NCI-H128 (cell line): Measurements from ENCODE around the gene GRID1.

ENCODE experiments used
- DNase-seq: peaks from one replicate; lab custom pipeline; 2025; ENCODE audit not compliant: unreplicated experiment; lab: John Stamatoyannopoulos, UW

The GRID1 gene

DNA sequence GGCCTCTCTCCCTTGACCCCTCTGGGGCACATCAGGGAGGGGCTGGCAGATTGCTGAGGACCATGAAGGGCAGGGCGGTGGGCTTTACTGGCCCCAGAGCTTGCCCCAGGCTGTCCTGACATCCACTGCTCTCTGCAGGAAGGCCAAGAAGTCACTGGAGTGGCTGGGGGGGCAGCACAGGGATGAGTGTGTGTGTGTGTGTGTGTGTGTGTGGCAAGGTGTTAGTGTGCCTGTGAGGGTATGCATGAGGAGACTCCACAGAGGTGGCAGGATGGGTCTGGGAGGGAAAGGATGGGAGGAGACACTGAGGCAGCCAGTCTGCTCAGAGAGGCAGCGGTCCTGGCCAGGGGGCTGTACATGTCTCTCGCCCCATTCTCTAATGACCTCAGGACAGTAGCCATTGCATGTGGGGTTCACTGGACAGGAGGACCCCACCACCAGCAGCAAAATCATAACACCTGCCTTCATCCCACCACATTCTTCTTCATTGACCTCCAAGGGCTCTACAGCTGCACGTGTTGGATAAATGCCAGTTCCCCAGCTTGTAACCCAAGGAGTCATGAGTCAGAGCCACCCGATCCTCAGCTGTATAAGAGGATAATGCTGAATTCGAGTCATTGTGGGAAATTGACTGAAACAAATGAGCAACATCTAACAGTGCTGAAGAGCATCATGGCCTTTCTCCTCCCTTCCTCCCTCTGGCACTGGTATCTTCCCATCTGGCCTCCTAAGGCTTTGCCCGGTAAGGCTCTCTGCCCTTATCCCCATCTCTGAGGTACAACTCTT, 720.5 kb downstream of the GRID1 start:
- DNase-seq: no peak

DNA sequence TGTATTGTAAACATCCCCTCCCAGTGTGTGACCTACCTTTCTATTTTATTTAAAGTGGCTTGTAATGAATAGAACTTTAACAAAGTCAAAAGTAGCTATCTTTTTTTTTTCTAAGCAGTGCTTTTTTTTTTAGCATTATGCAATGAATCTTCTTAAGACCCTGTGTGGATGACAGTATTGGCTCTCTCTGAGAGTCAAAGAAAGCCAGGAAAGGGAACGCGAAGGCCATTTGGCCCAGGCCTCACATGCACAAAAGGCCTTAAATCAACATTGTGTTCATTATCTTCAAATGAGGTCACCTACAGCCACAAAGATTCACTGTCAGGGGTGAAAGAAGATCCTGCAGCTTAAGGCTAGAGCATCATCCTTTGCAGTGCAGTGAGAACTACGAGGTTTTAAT, 721.5 kb downstream of the GRID1 start:
- no peak for DNase-seq

DNA sequence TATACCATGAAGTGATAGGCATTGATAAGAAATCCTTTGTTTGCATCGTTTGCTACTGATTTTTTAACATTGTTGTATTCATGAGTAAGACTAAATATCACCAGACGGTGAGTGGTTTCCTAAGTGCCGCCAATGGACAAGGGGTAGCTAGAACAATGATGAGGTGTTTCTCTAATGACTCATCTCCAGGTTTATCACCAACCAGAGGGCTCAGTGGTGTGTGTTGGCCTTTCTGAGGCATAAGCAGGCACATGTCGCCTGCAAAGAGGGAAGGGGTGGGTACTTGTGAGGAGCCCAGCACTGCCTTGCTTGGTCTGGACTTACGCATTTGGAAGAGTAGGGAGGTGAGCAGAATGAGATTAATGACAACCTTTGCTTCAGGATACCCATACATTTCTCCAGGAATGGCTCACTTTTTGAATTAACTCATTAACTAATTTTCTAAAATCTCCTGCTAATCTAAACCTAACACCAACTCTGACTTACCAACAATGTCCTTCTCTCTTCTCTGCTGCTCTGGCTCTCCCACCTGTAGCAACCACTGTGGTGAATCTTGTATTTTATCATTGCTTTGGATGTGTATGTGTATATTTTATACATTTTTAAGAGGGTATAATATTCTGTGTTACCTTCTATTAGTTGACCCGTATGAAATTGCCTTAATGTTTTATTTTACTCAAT, 722.6 kb downstream of the GRID1 start:
- DNase-seq: no peak

DNA sequence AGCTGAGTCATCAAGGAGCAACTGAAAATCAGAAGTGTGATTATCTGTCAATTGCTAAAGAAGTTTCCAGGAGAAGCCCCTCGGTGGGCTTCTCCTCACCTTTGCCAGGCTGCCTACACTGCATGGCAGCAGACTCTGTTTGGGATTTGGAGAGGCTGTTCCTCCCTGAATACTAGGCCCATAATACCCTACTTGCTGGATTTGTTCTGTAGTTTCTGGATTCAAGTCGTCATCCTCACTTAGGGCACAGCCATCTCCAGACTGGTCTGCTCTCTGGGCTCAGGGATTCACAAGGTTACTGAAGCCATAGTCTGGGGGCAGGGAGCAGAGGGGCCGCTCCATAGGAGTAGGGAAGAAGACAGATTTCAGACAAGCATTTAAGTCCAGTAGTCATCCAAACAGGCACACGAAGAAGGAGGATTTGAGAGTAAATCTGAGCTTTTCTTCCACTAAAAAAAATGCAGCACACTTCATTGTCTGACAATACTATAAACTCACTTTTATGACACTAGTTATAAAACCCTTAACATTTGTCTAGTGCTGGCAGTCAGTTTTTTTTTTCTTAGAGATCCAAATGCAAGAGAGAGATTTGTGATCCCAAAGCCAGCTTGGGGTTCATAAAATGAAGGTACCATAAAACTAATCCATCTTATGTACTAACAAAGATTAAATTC, 723.3 kb downstream of the GRID1 start:
- no peak for DNase-seq

DNA sequence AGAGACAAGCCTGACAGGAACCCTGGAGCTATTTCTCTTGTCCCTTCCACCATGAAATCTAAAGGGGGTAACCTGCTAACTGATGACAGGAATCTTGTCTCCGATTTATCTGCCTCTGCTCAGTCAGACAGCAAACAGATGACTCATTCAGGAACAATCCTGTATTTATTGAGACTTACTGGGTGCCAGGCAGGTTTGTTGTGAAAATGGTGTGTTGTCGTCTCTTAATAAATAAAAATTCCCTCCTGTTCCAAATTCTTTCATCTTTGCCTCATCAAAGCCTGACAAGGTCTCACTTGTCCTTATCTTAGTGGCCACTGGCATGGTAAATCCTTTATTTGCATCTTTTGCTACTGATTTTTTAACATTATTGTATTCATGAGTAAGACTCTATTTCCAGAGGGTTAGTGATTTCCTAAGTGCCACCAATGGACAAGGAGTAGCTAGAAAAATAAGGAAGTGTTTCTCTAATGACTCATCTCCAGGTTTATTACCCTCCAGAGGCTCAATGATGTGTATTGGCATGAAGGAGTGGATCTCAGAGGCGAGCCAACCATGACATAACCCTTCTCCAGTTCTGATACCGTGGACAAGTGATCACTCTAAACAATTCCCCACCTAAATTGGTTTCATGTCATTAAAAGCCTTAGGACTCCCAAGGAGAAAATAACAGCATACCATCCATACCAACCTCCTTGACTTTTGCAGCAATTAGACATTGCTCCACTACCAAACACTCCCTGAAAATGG, 724.0 kb downstream of the GRID1 start:
- DNase-seq: no peak

DNA sequence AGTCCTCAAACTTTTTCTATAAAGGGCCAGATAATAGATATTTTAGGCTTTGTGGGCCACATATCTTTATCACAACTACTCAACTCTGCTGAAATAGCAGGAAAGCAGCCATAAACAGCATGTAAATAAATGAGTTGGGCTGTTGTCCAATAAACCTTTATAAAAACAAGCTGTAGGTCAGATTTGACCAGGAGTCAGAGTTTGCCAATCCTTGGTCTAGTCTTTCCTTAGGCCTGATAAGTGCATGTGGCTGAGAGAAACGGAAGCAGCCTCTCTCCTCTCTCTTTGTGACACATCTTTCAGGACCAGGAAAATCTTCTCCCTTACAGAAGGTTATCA, 724.5 kb downstream of the GRID1 start:
- DNase-seq: no peak

DNA sequence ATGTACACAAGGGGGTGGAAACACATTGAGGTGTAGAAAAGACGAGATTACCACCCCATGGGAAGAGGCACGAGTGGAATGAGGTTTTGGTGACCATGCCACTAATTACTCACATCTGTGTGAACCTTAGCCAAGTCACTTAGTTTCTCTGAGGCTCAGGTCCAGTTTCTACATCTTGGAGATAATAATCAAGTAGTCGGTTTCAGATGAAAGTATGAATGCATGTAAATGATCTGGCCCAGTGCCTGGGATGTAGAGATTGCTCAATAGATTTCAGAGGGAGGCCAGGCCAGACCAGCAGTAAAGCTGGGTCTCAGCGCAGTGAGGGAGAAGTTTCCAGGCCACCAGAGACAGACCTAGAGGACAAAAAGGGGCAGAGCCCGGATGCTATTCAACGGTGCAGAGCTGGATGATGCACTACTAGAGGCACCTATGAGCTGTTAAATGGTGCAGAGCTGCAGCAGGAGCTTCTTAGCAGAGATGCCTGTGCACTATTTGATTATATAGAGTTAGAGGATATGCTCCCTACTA, 725.1 kb downstream of the GRID1 start:
- no peak for DNase-seq

DNA sequence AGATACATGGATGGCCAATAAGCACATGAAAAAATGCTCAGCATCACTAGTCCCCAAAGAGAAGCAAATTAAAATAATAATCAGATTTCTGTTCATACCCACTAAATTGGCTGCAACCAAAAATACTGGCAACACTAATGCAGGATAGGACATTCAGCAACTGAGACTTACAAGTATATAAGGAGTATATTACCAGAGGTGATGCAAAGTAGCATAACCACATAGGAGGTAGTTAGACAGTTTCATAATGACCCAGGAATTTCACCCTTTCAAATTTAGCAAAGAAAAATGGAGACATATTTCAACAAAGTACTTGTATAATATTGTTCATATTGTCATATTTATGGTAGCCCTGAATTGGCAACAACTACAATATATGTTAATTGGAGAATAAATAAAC, 727.8 kb downstream of the GRID1 start:
- DNase-seq: no peak

DNA sequence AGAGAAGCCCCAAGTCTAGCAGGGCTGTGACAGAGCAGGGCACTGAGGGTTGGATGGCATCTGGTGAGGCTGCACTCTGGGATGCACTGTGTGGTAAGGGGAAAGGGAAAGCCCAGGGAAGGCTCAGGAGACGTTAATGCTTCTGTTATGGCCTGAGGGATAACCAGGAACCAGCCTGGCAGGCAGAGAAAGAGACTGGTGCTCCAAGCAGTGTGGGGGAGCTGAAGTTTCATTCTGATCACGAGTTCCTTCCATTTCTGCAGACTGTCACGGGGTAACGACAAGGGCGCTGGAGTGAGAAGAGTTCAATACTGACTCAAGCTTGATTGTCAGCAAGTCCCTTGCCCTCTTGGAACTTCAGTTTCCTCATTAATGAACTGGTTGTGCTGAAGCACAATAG, 730.9 kb downstream of the GRID1 start:
- no peak for DNase-seq

DNA sequence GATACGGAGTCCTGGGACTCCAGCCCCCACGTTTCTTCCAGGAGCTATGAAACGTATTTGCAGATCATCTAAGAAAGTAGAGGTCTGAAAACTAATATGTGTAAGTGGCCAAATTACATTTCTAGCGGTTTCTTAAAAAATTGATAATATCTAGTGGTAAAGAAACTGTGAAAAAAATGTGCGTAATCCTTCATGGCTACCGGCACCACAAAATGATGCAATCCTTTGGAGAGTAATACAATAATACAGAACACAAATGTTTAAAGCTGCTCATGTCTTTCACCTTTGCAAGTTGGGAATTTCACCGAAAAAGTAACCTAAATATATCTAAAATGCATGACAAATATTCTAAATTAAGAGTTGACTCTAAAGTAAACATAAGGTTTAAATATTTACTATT, 742.1 kb downstream of the GRID1 start:
- no peak for DNase-seq

DNA sequence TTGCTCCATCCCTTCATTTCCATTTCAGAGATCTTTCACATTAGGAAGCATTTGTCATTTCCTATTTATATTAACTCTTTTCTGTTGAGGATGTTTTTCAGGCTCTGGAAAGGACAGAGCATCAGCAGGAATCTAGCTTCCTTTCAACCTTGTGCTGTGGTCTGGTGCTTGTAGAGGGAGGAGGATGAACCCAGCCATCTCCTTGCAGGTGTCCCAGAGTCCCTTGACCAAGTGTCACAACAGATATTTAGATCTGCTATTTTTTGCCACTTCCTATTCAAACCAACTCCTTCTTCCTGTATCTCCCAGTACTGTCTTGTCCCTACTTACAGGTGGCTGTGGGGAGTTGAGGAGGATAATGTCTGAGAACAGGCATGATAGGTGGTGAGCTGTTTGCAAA, 742.8 kb downstream of the GRID1 start:
- DNase-seq: no peak

DNA sequence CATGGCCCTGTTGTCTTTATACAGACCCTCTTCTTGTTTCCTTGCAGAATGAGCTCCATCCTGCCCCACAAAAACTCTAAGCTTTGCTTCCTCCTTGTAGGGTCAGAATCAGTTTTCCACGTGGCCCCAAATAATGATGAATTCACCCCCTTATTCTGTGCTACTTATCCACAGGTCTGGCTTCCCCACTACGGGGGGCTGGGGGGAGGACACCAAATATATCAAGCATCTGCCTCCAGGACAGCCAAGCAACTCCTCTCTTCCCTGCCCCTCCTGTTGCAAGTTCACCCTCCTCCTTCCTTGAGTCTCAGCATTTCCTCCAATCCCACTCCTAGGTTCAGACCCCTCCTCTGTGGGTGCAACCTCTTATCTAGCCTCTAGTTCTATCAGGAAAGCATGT, 743.3 kb downstream of the GRID1 start:
- no peak for DNase-seq

DNA sequence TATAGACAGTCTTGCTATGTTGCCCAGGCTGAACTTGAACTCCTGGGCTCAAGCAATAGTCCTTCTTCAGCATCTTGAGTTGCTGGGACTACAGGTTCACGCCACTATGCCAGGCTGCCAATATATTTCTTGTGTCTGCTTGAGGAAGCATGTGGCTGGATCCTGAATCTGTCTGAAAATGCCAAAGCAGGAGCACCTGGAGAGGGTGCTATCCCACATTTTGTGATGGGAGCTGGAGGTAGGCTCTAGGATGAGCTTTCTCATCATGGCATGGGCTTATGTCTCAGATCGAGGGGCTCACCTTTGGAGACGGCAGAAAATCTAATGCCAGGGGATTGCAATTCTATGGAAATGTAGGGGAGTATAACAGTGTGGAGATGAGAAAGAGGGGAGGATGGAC, 744.2 kb downstream of the GRID1 start:
- no peak for DNase-seq

DNA sequence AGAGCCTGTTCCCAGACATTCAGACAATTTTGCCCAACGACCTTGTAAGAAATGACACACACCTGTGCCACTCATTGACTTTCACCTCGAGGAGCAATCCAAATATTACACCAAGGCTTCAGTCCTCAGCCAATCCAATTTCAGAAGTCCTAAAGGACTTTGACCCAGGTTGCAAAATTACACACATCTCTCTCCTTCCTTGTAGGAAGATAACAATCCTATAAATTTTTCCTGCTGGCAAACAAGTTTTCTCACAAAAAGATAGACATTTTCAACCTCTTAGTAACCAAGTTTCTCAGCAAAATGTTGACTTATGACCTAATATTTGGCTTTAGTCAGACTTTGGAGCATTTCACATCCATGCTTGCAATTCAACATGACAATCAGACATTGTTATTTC, 745.0 kb downstream of the GRID1 start:
- DNase-seq: no peak

DNA sequence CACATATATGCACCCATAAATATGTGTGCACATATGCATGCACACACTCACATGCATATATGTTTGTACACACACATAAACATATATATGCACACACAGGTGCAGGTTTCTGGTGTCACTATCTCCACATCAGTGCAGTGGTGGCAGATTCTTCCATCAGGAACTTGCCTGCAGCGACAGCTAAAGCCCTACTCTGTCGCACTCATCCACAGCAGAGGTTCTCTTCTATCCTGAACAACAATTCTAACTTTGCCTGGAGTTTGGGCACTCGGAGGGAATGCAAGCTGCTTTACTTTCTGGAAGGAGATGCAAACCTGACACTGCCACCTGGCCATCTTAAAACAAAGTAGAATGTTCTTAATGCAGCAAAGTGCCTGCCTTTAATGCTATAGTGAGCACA, 745.8 kb downstream of the GRID1 start:
- no peak for DNase-seq

DNA sequence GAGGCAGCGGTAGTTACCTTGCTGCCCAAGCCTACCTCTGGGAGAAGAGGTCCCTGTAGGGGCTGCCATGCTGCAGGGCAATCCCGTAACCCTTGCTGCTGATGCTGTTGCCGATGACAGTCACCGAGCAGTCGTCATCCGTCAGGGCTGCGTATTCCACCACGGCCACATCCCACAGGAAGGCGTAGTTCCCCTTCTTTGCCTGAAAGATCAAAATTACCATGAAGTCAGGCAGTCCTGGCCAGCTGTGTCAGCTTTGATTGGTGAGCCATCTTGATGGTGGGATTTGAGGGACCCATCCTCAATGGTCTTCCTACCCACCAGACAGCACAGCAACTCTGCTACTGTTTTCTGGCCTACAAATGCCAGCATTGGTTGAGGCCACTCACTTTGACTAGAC, 746.8 kb downstream of the GRID1 start:
- DNase-seq: no peak

DNA sequence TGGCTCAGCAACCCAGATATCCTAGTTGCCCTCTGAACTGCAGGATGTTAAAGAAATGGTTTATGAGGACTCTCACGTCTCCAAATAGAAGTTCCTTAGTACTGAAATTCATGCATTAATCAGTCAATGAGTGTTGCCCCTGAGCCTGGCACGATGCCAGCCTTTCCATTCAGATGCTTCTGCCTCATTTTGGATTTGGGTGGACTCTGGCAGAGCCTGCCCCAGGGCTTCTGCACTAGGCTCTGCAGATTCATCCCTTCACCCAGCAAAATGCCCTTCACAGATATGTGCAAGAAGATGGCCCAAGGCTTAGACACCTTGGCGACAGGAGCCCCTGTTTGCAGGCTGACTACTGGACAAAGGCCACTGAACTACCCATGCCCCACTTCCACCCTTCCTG, 747.8 kb downstream of the GRID1 start:
- DNase-seq: no peak

DNA sequence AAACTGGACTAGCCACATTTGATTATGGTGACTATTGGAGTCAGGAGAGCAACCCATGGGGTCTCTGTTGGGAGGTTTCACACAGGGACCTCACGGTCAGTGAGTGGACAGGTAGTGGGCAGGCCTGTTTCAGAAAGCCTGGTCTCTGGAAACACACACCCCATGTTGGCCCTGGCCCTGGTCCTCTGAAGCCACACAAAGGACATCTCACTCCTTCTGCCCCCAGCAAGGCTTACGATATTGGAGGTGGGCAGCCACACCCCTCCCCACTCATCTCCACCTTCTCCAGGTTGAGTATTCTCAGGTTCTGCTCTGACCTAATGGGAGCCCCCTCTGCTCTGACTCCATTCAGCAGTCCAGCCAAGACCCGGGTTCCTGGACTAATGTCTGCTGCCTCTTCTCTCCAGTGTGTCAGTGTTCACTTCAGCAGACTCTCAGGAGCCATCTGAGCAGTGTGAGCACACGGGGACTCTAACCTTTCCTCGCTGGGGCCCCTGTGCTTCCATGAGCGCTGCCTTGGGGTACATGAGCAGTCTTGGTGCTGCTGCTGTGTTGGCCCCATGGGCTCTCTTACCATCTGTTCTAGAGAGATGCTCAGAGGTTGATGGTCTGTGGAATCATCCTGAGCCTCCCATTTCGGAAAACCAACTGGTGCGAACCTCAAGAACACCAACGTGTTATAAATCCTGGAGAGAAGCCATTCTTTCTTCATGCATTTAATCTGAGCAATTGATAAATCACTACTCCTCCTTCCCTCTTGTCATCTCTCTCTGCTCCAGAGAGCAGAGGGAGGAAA, 748.6 kb downstream of the GRID1 start:
- DNase-seq: no peak

DNA sequence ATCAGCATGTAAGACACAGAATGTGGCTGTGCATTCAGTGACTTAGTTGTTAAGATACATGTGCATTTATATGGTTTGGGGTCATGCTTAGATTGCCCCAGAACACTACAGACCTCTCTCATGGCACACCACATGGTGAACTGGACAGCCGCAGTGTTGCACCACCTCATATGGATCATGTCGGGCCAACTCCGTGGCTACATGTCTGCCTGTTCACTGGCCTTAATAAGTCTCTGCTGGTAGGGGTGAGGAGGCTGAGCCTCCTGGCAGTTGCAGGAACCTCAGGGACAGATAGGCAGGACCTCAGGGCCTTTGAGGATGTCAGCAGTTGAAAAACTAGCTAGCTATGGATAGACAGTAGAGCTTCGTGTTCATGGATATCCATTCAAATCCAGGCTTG, 751.0 kb downstream of the GRID1 start:
- no peak for DNase-seq

DNA sequence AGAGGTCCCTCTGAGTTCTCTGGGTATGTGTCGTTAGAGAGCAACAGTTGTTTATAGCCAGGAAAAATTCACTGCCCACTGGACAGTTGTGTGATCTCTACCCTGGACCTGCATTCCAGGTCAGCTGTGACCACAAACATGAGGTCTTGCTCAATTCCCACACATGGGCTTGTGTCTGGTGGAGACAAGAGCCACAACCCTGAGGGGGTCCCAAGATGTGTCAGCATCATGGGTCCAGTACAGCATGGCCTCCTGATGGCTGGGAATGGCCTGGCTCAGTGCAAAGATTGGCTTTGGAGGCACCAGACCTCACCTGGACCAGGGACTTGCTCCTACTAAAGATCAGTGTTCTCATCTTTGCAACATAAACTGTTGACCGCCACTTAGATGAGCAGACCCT, 751.6 kb downstream of the GRID1 start:
- no peak for DNase-seq

DNA sequence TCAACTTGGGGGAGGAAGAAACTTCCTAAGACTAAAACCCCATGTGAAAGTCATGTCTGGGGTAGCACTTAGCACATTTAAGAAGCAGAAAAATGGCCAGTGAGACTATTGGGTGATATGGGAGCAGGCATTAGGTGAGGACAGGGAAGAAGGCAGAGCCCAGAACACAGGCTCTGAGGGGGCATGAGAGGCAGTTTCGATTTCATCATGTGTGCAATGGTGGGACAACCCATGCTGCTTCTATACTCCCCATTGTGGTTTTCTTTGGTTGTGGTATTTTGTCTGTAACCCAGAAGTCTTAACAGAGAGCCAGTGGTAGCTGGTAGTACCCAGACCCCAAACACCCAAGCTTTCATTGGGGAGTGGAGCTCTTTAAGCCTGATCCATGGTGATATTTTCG, 752.0 kb downstream of the GRID1 start:
- DNase-seq: no peak
